ENCODE data around the gene CLPSL2.

CLPSL2 gene

GRCh38 chr6:35759426-35759825 is 17.0 kb upstream of the CLPSL2 start:
- Histone ChIP-seq H3K9ac (ENCODE audit: low read depth, low read length) (no peak overlapping the region), H3K9me3 (ENCODE audit: control insufficient read depth, insufficient read depth, low read length) (no peaks in the 10 kb centered on the region), H3K4me1 (ENCODE audit: insufficient read depth, low read length) (peaks cover 23% of the 10 kb centered on the region), H3K36me3 (ENCODE audit: insufficient read depth, low read length) (no peaks in the 10 kb centered on the region)

- H3K9me3 ChIP-seq (ENCODE audit: control insufficient read depth, insufficient read depth, low read length) = no peaks in the 10 kb centered on the region
- H3K9ac ChIP-seq (ENCODE audit: low read depth, low read length) = no peak overlapping the region
- H3K4me1 ChIP-seq (ENCODE audit: insufficient read depth, low read length) = peaks cover 4% of the 10 kb centered on the region; the same call in 1 of the 2 replicates
- no peaks in the 10 kb centered on the region for H3K36me3 ChIP-seq (ENCODE audit: insufficient read depth, low read length)
Measured at GRCh38 chr6:35765739-35766138, 10.7 kb upstream of the CLPSL2 start.

GRCh38 chr6:35769211-35769610 is 7.2 kb upstream of the CLPSL2 start:
- no peak overlapping the region for H3K9ac ChIP-seq (ENCODE audit: low read depth, low read length)
- no peaks in the 10 kb centered on the region for H3K9me3 ChIP-seq (ENCODE audit: control insufficient read depth, insufficient read depth, low read length)
- H3K36me3 ChIP-seq (ENCODE audit: insufficient read depth, low read length) = no peaks in the 10 kb centered on the region
- no peaks in the 10 kb centered on the region for H3K4me1 ChIP-seq (ENCODE audit: insufficient read depth, low read length)

- peaks cover 2% of the 10 kb centered on the region; the same call in 1 of the 2 replicates for H3K9me3 ChIP-seq (ENCODE audit: control insufficient read depth, insufficient read depth, low read length)
- no peaks in the 10 kb centered on the region for H3K4me1 ChIP-seq (ENCODE audit: insufficient read depth, low read length)
- no peak overlapping the region for H3K9ac ChIP-seq (ENCODE audit: low read depth, low read length)
- H3K36me3 ChIP-seq (ENCODE audit: insufficient read depth, low read length) = no peaks in the 10 kb centered on the region
Measured at GRCh38 chr6:35771343-35771627, 5.1 kb upstream of the CLPSL2 start.

GRCh38 chr6:35774116-35774794 is 2.1 kb upstream of the CLPSL2 start:
- H3K36me3 ChIP-seq (ENCODE audit: insufficient read depth, low read length) = no peaks in the 10 kb centered on the region

GRCh38 chr6:35775031-35775430 is 1.4 kb upstream of the CLPSL2 start:
- Histone ChIP-seq H3K36me3 (ENCODE audit: insufficient read depth, low read length) (no peaks in the 10 kb centered on the region), H3K9ac (ENCODE audit: low read depth, low read length) (no peak overlapping the region), H3K9me3 (ENCODE audit: control insufficient read depth, insufficient read depth, low read length) (peaks cover 2% of the 10 kb centered on the region; the same call in 1 of the 2 replicates), H3K4me1 (ENCODE audit: insufficient read depth, low read length) (no peaks in the 10 kb centered on the region)

More at GRCh38 chr6:35774116-35774794, 2.1 kb upstream of the CLPSL2 start:
- peaks cover 2% of the 10 kb centered on the region; the same call in 1 of the 2 replicates for H3K9me3 ChIP-seq (ENCODE audit: control insufficient read depth, insufficient read depth, low read length)
- no peak overlapping the region for H3K9ac ChIP-seq (ENCODE audit: low read depth, low read length)
- no peaks in the 10 kb centered on the region for H3K4me1 ChIP-seq (ENCODE audit: insufficient read depth, low read length)

- H3K4me1 ChIP-seq (ENCODE audit: insufficient read depth, low read length) = no peaks in the 10 kb centered on the region
- H3K9ac ChIP-seq (ENCODE audit: low read depth, low read length) = no peak overlapping the region
- no peaks in the 10 kb centered on the region for H3K36me3 ChIP-seq (ENCODE audit: insufficient read depth, low read length)
- peaks cover 2% of the 10 kb centered on the region; the same call in 1 of the 2 replicates for H3K9me3 ChIP-seq (ENCODE audit: control insufficient read depth, insufficient read depth, low read length)
Measured at GRCh38 chr6:35777356-35778102, 1.1 kb downstream of the CLPSL2 start.

- no peaks in the 10 kb centered on the region for H3K4me1 ChIP-seq (ENCODE audit: insufficient read depth, low read length)
- H3K9me3 ChIP-seq (ENCODE audit: control insufficient read depth, insufficient read depth, low read length) = peaks cover 2% of the 10 kb centered on the region; the same call in 1 of the 2 replicates
- H3K9ac ChIP-seq (ENCODE audit: low read depth, low read length) = no peak overlapping the region
- H3K36me3 ChIP-seq (ENCODE audit: insufficient read depth, low read length) = no peaks in the 10 kb centered on the region
Measured at GRCh38 chr6:35778437-35778836, 2.0 kb downstream of the CLPSL2 start.

- Histone ChIP-seq H3K9ac (ENCODE audit: low read depth, low read length) (no peak within 1 kb of the TSS), H3K9me3 (ENCODE audit: control insufficient read depth, insufficient read depth, low read length) (peaks cover under 1% of the 10 kb centered on the region; the same call in 1 of the 2 replicates), H3K36me3 (ENCODE audit: insufficient read depth, low read length) (no peaks in the 10 kb centered on the region), H3K4me1 (ENCODE audit: insufficient read depth, low read length) (no peaks in the 10 kb centered on the region)
Measured at GRCh38 chr6:35780719-35781118, 4.3 kb downstream of the CLPSL2 start, which contains the start of gene CLPSL1. CLPSL1 (plus strand) TSS chr6:35781019; CDS start chr6:35781111, 92 bp downstream.

GRCh38 chr6:35781290-35781689 is 4.9 kb downstream of the CLPSL2 start:
- Histone ChIP-seq H3K36me3 (ENCODE audit: insufficient read depth, low read length) (no peaks in the 10 kb centered on the region), H3K9me3 (ENCODE audit: control insufficient read depth, insufficient read depth, low read length) (no peaks in the 10 kb centered on the region), H3K9ac (ENCODE audit: low read depth, low read length) (no peak overlapping the region), H3K4me1 (ENCODE audit: insufficient read depth, low read length) (peaks cover 2% of the 10 kb centered on the region; the same call in 1 of the 2 replicates)

- H3K9me3 ChIP-seq (ENCODE audit: control insufficient read depth, insufficient read depth, low read length) = no peaks in the 10 kb centered on the region
- peaks cover 12% of the 10 kb centered on the region; the same call in 1 of the 2 replicates for H3K4me1 ChIP-seq (ENCODE audit: insufficient read depth, low read length)
- no peaks in the 10 kb centered on the region for H3K36me3 ChIP-seq (ENCODE audit: insufficient read depth, low read length)
- H3K9ac ChIP-seq (ENCODE audit: low read depth, low read length) = no peak overlapping the region
Measured at GRCh38 chr6:35782424-35782823, 6.0 kb downstream of the CLPSL2 start.

- Histone ChIP-seq H3K4me1 (ENCODE audit: insufficient read depth, low read length) (peaks cover 12% of the 10 kb centered on the region; the same call in 1 of the 2 replicates), H3K9ac (ENCODE audit: low read depth, low read length) (no peak overlapping the region), H3K9me3 (ENCODE audit: control insufficient read depth, insufficient read depth, low read length) (no peaks in the 10 kb centered on the region), H3K36me3 (ENCODE audit: insufficient read depth, low read length) (no peaks in the 10 kb centered on the region)
Measured at GRCh38 chr6:35784200-35784599, 7.8 kb downstream of the CLPSL2 start.

GRCh38 chr6:35786272-35786671 is 9.9 kb downstream of the CLPSL2 start:
- H3K9ac ChIP-seq (ENCODE audit: low read depth, low read length) = peak overlapping the region; percentile 28; the same call in 1 of the 2 replicates
- peaks cover 12% of the 10 kb centered on the region; the same call in 1 of the 2 replicates for H3K4me1 ChIP-seq (ENCODE audit: insufficient read depth, low read length)
- H3K9me3 ChIP-seq (ENCODE audit: control insufficient read depth, insufficient read depth, low read length) = no peaks in the 10 kb centered on the region
- no peaks in the 10 kb centered on the region for H3K36me3 ChIP-seq (ENCODE audit: insufficient read depth, low read length)

GRCh38 chr6:35786810-35787209 is 10.4 kb downstream of the CLPSL2 start:
- Histone ChIP-seq H3K36me3 (ENCODE audit: insufficient read depth, low read length) (no peaks in the 10 kb centered on the region), H3K4me1 (ENCODE audit: insufficient read depth, low read length) (peaks cover 12% of the 10 kb centered on the region; the same call in 1 of the 2 replicates), H3K9me3 (ENCODE audit: control insufficient read depth, insufficient read depth, low read length) (no peaks in the 10 kb centered on the region), H3K9ac (ENCODE audit: low read depth, low read length) (peak overlapping the region; percentile 28; the same call in 1 of the 2 replicates)
